ENCODE results near the gene P4HB. TPM values are rescaled to one million over a fixed set of nuclear protein-coding genes. Genes with fewer than 3 reads are reported as not detected.

Gene P4HB
- total RNA-seq, 2 experiments from 2014 or later: 388 to 577 TPM

DNA sequence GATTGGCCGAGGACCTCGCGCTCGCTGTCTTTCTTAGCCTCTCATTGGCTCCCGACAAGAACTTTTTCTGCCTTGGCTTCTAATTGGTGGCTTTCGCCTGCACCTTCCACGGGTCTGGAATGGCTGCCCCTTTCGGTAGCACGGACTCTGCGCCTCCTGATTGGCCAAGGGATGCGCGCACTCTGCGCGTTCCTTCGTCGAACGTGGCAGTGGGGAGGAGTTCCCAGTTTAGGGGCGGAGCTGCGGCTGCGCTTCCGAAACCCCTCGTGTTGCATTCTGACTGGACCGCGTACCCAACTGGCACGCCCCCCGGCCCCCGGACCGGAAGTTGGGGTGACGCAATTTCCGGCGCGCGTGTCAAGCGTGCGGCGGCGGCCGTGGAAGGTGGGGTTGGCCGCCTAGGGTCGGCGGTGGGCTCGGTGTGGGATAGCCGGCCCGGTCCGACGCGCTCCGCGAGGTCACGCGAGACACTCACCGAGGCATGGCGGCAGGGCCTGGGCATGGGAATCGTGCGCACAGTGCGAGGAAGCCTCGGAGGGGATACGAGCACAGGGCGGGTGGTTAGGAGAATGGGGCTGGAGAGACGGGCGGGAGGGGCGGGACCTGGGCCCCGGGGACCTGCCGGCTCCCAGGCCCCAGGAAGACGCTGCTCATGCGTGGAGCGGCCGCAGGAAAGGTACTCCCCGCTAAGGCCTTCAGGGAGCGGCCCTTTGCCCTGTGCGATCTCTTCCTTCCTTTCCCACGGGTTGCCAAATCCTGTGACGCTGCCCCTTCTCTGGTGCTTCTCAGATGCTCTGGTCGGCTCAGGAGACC, 627 bp upstream of the P4HB start:
- Histone ChIP-seq H3K4me3 (ENCODE audit: low read depth, low read length, poor library complexity, severe bottlenecking) (peak overlapping the region; percentile 77), H3K9me2 (ENCODE audit: insufficient read depth, low read length) (no peaks in the 10 kb centered on the region), H3K9me3 (ENCODE audit: low read length) (no peaks in the 10 kb centered on the region), H3K4me1 (ENCODE audit: insufficient read depth, low read length, poor library complexity, severe bottlenecking) (peaks cover 44% of the 10 kb centered on the region), H4K20me1 (ENCODE audit: insufficient read depth, low read length) (peaks cover 19% of the 10 kb centered on the region; the same call in 1 of the 2 replicates), H3K79me2 (ENCODE audit: insufficient read depth, low read depth, low read length) (peaks cover 57% of the 10 kb centered on the region), H3K4me2 (ENCODE audit: low read length) (peak overlapping the region; percentile 85), H3K36me3 (ENCODE audit: insufficient read depth, low read length) (peaks cover 71% of the 10 kb centered on the region), H3K27ac (ENCODE audit: low read depth, low read length, poor library complexity, severe bottlenecking) (peak overlapping the region; percentile 68), H2AFZ (ENCODE audit: low read length) (no peak overlapping the region)
- intact Hi-C loops (cut with micrococcal nuclease; ENCODE audit: unreplicated experiment): loop anchor here (1.0 kb wide), 2 partner anchors 28 to 237 kb away; partner anchors contain the start of genes FASN and MCRIP1
- DNase-seq (ENCODE audit: low spot score): peak; percentile 100
- CTCF ChIA-PET (ENCODE audit: unreplicated experiment): no interaction called here
- POLR2A ChIA-PET: no interaction called here
- TF ChIP-seq EZH2phosphoT487 (IDR thresholded peaks at IDR 0.05; ENCODE audit: borderline replicate concordance, low read depth, low read length): no peak
- TF ChIP-seq, protein P1, sequence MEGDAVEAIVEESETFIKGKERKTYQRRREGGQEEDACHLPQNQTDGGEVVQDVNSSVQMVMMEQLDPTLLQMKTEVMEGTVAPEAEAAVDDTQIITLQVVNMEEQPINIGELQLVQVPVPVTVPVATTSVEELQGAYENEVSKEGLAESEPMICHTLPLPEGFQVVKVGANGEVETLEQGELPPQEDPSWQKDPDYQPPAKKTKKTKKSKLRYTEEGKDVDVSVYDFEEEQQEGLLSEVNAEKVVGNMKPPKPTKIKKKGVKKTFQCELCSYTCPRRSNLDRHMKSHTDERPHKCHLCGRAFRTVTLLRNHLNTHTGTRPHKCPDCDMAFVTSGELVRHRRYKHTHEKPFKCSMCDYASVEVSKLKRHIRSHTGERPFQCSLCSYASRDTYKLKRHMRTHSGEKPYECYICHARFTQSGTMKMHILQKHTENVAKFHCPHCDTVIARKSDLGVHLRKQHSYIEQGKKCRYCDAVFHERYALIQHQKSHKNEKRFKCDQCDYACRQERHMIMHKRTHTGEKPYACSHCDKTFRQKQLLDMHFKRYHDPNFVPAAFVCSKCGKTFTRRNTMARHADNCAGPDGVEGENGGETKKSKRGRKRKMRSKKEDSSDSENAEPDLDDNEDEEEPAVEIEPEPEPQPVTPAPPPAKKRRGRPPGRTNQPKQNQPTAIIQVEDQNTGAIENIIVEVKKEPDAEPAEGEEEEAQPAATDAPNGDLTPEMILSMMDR (conservative IDR thresholded peaks at IDR 0.05; ENCODE audit: low read length): no peak
- BruUV-seq (replicated peaks): TSS peak; percentile 70

DNA sequence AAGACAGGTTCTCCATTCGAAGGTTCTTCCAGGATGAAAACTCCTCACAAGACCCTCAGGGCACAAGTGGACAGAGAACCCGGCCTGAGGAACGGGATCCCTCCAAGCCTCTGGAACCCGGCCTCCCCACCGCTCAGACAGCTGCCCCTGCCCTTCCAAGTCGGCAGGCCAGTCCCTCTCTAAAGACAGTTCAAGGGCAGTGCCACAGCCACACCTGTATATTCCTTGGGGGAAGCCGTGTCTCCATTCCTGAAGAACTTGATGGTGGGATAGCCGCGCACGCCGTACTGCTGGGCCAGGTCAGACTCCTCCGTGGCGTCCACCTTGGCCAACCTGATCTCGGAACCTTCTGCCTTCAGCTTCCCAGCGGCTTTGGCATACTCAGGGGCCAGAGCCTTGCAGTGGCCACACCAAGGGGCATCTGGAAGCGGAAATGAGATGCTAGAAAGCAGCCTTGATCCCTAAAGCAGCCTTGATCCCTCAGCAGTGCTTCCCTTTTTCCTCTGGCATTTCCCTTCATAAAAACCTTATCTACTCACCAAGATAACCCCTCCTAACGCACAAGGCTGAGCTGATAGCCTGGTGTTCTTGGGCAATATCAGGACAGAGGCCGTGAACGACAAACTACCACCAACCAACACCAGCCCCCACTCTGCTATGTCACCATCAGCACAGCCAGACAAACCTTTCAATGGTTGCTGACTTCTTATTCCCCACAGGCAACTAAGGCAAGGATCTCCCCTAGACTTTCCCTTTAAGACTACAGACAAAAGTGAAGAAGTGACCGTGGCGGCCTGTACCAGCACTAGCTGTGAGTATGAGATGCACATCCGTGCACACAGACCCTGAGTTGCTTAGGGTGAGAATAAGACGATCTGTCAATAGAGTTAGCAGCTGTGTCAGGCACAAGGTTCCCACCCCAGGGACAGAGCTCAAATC, 1.1 kb downstream of the P4HB start:
- H2AFZ ChIP-seq (ENCODE audit: low read length): no peak overlapping the region

More for the DNA sequence above, 1.1 kb downstream of the P4HB start:
- DNase-seq (ENCODE audit: low spot score): peak; percentile 41
- ChIA-PET POLR2A (interaction anchor here (0.5 to 1.5 kb wide), 2 partner anchors 33 to 34 kb away, joined by 3 to 4 read pairs; no protein-coding TSS in a partner anchor), CTCF (ENCODE audit: unreplicated experiment) (interaction anchor here (0.5 to 0.6 kb wide), 2 partner anchors 17 to 161 kb away, joined by 3 to 4 read pairs; no protein-coding TSS in a partner anchor)
- peaks cover 19% of the 10 kb centered on the region; the same call in 1 of the 2 replicates for H4K20me1 ChIP-seq (ENCODE audit: insufficient read depth, low read length)
- H3K4me1 ChIP-seq (ENCODE audit: insufficient read depth, low read length, poor library complexity, severe bottlenecking): peaks cover 40% of the 10 kb centered on the region
- intact Hi-C loops (cut with micrococcal nuclease; ENCODE audit: unreplicated experiment): no loop called here
- H3K4me3 ChIP-seq (ENCODE audit: low read depth, low read length, poor library complexity, severe bottlenecking): peak overlapping the region; percentile 89
- BruUV-seq (replicated peaks): TSS peak; percentile 62
- TF ChIP-seq, protein P1 (conservative IDR thresholded peaks at IDR 0.05; ENCODE audit: low read length): no peak
- no peak for TF ChIP-seq EZH2phosphoT487 (IDR thresholded peaks at IDR 0.05; ENCODE audit: borderline replicate concordance, low read depth, low read length)
- H3K27ac ChIP-seq (ENCODE audit: low read depth, low read length, poor library complexity, severe bottlenecking): peak overlapping the region; percentile 51
- H3K79me2 ChIP-seq (ENCODE audit: insufficient read depth, low read depth, low read length): peaks cover 57% of the 10 kb centered on the region
- H3K36me3 ChIP-seq (ENCODE audit: insufficient read depth, low read length): peaks cover 71% of the 10 kb centered on the region
- H3K9me3 ChIP-seq (ENCODE audit: low read length): no peaks in the 10 kb centered on the region
- H3K4me2 ChIP-seq (ENCODE audit: low read length): peak overlapping the region; percentile 95
- no peaks in the 10 kb centered on the region for H3K9me2 ChIP-seq (ENCODE audit: insufficient read depth, low read length)

All from OCI-LY7 (cell line).